GM19193 (cell line): ENCODE data around the gene EIF2B5.

Experiments used
- POLR2A ChIP-seq: IDR thresholded peaks from 4 replicates; pipeline ENCODE4 v1.6.1; 2011; ENCODE audit not compliant: insufficient read depth, insufficient read length; ENCODE audit errors: extremely low read depth

The EIF2B5 gene

DNA sequence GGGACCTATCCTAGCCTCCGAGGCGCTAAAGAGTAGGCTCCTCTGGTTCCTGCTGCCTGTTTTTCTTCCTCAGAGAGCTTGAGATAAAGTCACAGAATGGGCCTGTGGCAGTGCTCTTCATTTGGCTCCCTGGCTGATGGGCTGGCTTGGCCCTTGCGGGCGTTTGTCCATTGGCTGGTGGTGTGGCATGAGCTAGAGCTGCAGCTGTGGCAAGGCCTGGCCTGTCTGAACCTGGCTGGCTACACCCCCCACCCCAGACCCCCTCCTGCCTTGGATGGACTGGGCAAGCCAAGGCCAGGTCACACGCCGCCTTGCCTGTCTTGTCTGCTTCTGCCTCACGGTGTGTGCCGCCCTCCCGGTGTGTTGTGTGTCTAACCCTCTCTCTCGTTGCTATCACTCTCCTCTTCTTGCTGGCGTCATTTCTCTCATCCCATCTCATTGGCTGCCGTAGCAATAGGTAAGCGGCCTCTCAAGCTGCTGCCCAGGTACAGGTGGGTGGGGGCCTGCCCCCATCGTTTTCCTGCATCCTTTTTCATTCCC is 42.7 kb downstream of the EIF2B5 start:
- TF ChIP-seq POLR2A = no peak

DNA sequence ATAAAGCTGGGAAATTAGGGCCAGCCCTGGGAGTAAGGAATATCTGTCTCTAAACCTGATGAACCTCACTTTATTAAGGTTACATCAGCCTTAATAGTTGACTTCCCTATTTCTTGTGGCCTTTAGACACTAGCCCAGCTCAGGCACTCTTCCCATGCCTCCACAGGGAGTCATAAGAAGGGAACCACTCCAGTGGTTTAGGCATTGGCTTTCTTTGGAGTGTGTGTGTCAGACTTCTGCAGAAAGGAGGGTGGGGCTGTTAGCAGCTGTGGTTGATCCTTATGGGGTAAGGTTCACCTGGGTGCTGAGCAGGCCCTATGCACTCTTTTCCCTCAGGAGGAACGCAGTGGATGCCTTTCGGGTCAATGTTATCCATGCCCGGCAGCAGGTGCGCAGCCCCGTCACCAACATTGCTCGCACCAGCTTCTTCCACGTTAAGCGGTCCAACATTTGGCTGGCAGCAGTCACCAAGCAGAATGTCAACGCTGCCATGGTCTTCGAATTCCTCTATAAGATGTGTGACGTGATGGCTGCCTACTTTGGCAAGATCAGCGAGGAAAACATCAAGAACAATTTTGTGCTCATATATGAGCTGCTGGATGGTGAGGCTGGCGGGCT is 43.5 kb downstream of the EIF2B5 start:
- TF ChIP-seq POLR2A = no peak

DNA sequence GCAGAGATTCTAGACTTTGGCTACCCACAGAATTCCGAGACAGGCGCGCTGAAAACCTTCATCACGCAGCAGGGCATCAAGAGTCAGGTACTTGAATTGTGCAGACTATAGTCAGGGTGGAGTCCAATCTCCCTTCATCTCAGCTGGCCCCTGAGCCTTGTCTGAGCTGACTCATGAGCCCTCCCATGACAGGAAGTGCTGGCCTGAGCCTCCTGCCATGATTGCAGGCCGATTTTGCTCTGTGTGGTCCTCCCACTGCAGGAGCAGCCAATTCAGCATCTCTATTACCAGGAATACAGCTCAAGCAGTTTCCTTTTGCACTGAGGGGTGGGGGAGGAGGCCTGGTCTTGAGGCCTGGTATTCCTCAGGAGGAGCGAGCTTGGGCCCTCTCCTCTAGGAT is 45.0 kb downstream of the EIF2B5 start:
- TF ChIP-seq POLR2A = no peak

DNA sequence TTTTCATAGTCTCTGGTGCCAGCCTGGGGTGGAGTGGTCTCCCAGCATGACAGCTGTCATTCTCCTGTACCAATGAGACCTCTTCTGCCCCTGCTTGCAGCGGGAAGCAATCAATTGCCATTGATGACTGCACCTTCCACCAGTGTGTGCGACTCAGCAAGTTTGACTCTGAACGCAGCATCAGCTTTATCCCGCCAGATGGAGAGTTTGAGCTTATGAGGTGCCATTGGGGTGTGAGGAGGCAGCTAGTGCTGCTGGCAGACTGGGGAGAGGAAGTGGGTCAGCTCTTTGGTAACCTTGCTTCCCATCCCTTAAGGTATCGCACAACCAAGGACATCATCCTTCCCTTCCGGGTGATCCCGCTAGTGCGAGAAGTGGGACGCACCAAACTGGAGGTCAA is 46.4 kb downstream of the EIF2B5 start:
- no peak for TF ChIP-seq POLR2A

DNA sequence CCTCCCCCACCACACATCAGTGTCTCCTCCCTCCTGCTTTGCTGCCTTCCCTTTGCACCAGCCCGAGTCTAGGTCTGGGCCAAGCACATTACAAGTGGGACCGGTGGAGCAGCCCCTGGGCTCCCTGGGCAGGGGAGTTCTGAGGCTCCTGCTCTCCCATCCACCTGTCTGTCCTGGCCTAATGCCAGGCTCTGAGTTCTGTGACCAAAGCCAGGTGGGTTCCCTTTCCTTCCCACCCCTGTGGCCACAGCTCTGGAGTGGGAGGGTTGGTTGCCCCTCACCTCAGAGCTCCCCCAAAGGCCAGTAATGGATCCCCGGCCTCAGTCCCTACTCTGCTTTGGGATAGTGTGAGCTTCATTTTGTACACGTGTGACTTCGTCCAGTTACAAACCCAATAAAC is 48.5 kb downstream of the EIF2B5 start:
- TF ChIP-seq POLR2A = no peak

- TF ChIP-seq POLR2A = no peak
Observed at GRCh38 chr3:184184546-184185230, 49.5 kb downstream of the EIF2B5 start.

DNA sequence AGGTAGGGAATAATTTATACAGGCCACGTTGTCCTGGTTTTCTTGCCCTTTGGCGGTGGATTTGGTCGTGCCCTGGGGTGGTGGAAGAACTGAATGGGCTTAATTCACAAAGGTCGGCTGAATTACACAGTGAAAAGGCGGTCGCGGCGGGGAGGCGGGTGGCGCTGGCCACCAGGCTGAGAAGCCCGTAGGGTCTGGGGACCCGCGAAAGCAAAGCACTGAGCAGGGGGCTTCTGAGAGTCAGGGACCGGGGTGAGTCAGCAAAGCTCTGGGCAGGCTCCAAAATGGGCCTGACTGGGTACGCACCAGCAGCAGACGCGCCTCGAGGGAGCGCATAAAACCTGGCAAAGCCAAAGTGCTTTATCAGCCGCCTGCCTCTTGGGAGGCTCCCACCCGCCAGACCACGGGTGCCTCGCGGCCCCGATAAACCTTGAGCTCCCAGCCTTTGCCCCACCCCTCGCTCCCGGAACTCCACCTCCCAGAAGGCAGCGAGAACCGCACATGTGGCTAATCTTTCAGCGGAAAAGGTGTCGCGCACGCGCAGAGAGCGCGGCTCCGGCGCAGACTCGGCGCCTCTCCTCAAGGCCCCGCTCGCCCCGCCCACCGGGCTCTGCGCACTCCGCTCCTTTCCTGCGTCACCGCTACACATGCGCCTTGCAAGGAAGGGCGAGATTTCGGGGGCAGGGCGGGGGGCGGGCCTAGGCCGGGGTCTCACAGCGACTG is 50.5 kb downstream of the EIF2B5 start:
- TF ChIP-seq POLR2A = peak; percentile 75

GRCh38 chr3:184186184-184186901 is 51.2 kb downstream of the EIF2B5 start, which contains the start of gene ABCF3:
TSS of gene ABCF3 (plus strand) at chr3:184186199. CDS start at chr3:184186208, 9 bp downstream.
- TF ChIP-seq POLR2A = peak; percentile 69

DNA sequence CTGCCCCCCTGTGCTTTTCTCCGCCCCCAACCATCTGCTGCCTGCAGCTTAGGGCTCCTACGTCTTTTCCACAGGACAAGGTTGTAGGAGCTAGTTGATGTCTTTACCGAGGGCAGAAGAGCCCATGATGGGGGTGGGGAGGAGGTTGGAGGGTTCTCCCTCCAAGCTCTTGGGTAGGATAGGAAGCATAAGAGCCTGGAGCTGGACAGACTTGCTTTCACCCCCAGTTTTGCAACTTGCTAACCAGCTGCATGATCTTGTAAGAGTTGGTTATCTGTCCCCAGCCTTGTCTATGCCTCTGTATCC is 51.7 kb downstream of the EIF2B5 start:
- no peak for TF ChIP-seq POLR2A

- TF ChIP-seq POLR2A = no peak
Observed at GRCh38 chr3:184188080-184188479, 52.9 kb downstream of the EIF2B5 start.

GRCh38 chr3:184189421-184189820 is 54.3 kb downstream of the EIF2B5 start:
- no peak for TF ChIP-seq POLR2A

- TF ChIP-seq POLR2A = no peak
Observed at GRCh38 chr3:184192889-184193288, 57.7 kb downstream of the EIF2B5 start.

DNA sequence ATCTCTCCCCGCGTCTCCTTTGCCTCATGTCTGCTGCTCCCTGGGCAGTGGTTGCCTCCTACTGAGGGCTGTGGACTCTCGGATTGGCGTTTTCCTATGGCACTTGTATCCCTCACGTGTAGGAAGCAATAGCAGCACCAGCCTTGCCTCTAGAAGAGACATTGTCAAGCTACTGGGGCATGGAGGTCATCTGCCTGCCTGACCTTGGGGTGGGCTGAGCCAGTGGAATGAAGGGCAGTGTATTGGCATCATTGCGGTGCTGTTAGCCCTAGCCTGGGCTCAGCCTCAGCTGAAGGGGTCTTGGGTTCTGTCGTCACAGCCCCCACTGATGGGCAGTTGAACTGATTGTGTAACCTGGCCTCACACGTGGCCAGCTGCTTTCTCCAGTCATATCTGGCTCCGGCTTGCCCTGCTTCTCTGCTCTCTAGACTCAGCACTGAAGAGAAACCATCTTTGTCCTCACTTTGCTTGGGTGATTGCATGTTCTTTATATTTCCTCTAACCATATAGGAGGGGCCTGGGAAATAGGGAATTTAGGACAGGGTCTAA is 58.9 kb downstream of the EIF2B5 start:
- no peak for TF ChIP-seq POLR2A
